Sigmoid colon (tissue), 7 donors: Measurements from ENCODE around the gene CLSTN1. TPM values are rescaled to one million over a fixed set of nuclear protein-coding genes. Genes with fewer than 3 reads are reported as not detected.
"Not testable (repeated sequence)": the region's sequence is repeated elsewhere in the genome, so short reads cannot be mapped to it uniquely, and the experiment has no call there.

Source experiments
- DNase-seq: peaks from one replicate; pipeline ENCODE4 v3.0.0-alpha.2; 2019
- H3K27ac ChIP-seq, 4 donors: fragments of 200-600 bp; sonication (generic); one replicate each; pipeline ENCODE4 v1.5.1; 2016 to 2019; ENCODE audit warnings: mild to moderate bottlenecking in 1 of 4
- H3K27me3 ChIP-seq, 3 donors: fragments of 200-600 bp; sonication (generic); one replicate each; pipeline ENCODE4 v1.5.1; 2019; ENCODE audit warnings: mild to moderate bottlenecking in 1 of 3
- H3K36me3 ChIP-seq, 4 donors: fragments of 200-600 bp; sonication (generic); one replicate each; pipeline ENCODE4 v1.5.1; 2016 to 2019
- H3K4me1 ChIP-seq, 4 donors: fragments of 200-600 bp; sonication (generic); one replicate each; pipeline ENCODE4 v1.5.1; 2017 to 2019
- H3K4me3 ChIP-seq, 4 donors: fragments of 200-600 bp; sonication (generic); one replicate each; pipeline ENCODE4 v1.5.1; 2017 to 2019; ENCODE audit warnings: mild to moderate bottlenecking in 2 of 4, moderate library complexity in 1 of 4
- H3K9me3 ChIP-seq, 4 donors: fragments of 200-600 bp in 3 of 4; sonication (generic) in 3 of 4; one replicate each; pipeline versions ENCODE4 v1.5.1 to v1.6.1; 2013 to 2019
- CTCF ChIP-seq, 4 experiments: fragments of 450-650 bp in 3 of 4; fragments of 200-600 bp in 1 of 4; IDR thresholded peaks; one replicate each; pipeline ENCODE4 v1.5.1; 2016 to 2019; ENCODE audit warnings: antibody characterized with exemption in 4 of 4, mild to moderate bottlenecking in 3 of 4, moderate library complexity in 2 of 4
- EP300 ChIP-seq, 4 donors: sonication (generic); formaldehyde crosslinking; IDR thresholded peaks; one replicate each; pipeline ENCODE4 v1.6.1; 2017; ENCODE audit warnings: antibody characterized with exemption in 4 of 4
- POLR2A ChIP-seq, 2 donors: fragments of 450-650 bp; IDR thresholded peaks; one replicate each; pipeline ENCODE4 v1.6.1; 2016; ENCODE audit warnings: antibody characterized with exemption in 2 of 2, mild to moderate bottlenecking in 2 of 2, moderate library complexity in 2 of 2
- POLR2AphosphoS5 ChIP-seq, 4 donors: sonication (generic); formaldehyde crosslinking; IDR thresholded peaks; one replicate each; pipeline ENCODE4 v1.6.1; 2017; ENCODE audit warnings: antibody characterized with exemption in 4 of 4
- WGBS, 2 donors: extraction: QIAGEN DNeasy Blood & Tissue Kit; methylation state at CpG; one replicate each; pipeline ENCODE4 v1.1.7; 2013; 5-methylcytosine and 5-hydroxymethylcytosine counted together
- intact Hi-C: fragments of 100-400 bp; cut with DNase I; formaldehyde crosslinking; loops from one replicate; pipeline ENCODE4 v1.15.1; 2023
- polyA plus RNA-seq, 3 donors: library from polyadenylated mRNA; stranded (reverse); fragments of 200-250 nt; gene quantifications; one replicate each; pipeline ENCODE4 v1.2.3, GENCODE V29; 2013
- total RNA-seq, 4 donors: library from RNA; depleted of rRNA; stranded (reverse); fragments of >200 nt; gene quantifications; one replicate each; pipeline ENCODE4 v1.1.0, GENCODE V29; 2016
- donor health status: healthy with polysubstance abuse.
- donor health status: Bipolar disorder and iron deficiency.
- donor health status: healthy.

CLSTN1 gene
- total and polyA plus RNA-seq, 7 donors = 21.0 to 105 (median 34.6) TPM

DNA sequence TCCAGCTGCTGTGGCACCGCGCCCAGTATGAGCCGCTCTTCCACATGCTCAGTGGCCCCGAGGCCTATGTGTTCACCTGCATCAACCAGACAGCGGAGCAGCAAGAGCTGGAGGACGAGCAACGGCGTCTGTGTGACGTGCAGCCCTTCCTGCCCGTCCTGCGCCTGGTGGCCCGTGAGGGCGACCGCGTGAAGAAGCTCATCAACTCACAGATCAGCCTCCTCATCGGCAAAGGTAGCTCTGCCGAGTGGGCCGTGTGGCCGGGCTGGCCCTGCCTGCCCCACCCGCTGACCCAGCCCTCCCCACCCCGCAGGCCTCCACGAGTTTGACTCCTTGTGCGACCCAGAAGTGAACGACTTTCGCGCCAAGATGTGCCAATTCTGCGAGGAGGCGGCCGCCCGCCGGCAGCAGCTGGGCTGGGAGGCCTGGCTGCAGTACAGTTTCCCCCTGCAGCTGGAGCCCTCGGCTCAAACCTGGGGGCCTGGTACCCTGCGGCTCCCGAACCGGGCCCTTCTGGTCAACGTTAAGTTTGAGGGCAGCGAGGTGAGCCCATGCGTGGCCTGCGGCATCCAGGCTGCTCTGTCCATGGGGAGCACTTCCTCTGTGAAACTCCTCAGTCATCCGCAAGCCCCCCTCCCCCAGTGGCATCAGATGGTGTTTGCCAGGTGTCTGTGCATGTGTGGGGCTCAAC is 108.1 kb downstream of the CLSTN1 start:
- no peak for DNase-seq
- H3K36me3 ChIP-seq = peaks cover 0 to 49% (median 12%) of the 10 kb centered on the region in 4 donors
- H3K4me3 ChIP-seq = no peak overlapping the region
- 85% methylated on average over 40 of the region's 40 CpGs for WGBS, 2 donors
- TF ChIP-seq CTCF (IDR thresholded peaks at IDR 0.05) (no peak), EP300 (IDR thresholded peaks at IDR 0.05) (no peak), POLR2AphosphoS5 (IDR thresholded peaks at IDR 0.05) (no peak), POLR2A (IDR thresholded peaks at IDR 0.05) (no peak)
- intact Hi-C loops = no loop called here
- no peaks in the 10 kb centered on the region for H3K9me3 ChIP-seq
- H3K27me3 ChIP-seq = no peaks in the 10 kb centered on the region
- no peak overlapping the region for H3K27ac ChIP-seq
- peaks cover 0 to 19% (median 11%) of the 10 kb centered on the region in 4 donors for H3K4me1 ChIP-seq

DNA sequence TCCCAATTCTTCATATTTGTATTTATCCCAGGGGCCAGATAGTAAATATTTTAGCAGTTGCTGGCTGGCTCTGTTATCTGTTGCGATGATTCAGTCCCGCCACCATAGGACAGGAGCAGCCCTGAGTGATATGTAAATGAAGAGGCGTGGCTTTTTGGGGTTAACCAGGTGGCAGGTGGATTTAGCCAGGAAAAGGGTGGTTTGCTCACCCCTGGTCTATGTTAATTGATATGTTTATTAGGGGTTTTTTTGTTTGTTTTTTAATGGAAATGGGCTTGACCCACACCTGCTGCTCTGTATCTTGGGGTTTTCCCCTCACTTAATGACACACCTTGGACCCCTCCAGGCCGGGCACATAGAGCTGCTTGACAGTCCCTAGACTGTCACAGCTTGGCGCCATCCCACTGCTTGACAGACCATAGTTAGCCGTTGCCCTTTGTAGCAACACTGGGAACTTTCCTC is 109.5 kb downstream of the CLSTN1 start:
- H3K27me3 ChIP-seq = no peaks in the 10 kb centered on the region
- WGBS, 2 donors = 56 to 62% methylated on average over 6 of the region's 6 CpGs
- no peak overlapping the region for H3K4me3 ChIP-seq
- no peak for TF ChIP-seq EP300 (IDR thresholded peaks at IDR 0.05)
- no peak for TF ChIP-seq CTCF (IDR thresholded peaks at IDR 0.05)
- TF ChIP-seq POLR2A (IDR thresholded peaks at IDR 0.05) = no peak
- H3K4me1 ChIP-seq = peaks cover 0 to 12% (median 9%) of the 10 kb centered on the region in 4 donors
- H3K9me3 ChIP-seq = no peaks in the 10 kb centered on the region
- no peak for DNase-seq
- no peak overlapping the region for H3K27ac ChIP-seq
- peaks cover 0 to 45% (median 5%) of the 10 kb centered on the region in 4 donors for H3K36me3 ChIP-seq
- intact Hi-C loops = no loop called here

DNA sequence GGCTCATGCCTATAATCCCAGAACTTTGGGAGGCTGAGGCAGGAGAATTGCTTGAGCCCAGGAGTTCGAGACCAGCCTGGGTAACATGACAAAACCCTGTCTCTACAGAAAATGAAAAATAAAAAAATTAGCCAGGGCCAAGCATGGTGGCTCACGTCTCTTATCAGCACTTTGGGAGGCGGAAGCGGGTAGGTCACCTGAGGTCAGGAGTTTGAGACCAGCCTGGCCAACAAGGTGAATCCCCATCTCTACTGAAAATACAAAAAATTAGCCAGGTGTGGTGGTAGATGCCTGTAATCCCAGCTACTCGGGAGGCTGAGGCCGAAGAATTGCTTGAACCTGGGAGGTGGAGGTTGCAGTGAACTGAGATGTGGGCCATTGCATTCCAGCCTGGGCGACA is 111.0 kb downstream of the CLSTN1 start:
- H3K27ac ChIP-seq, H3K27me3 ChIP-seq, H3K9me3 ChIP-seq, intact Hi-C loops, H3K4me1 ChIP-seq, H3K4me3 ChIP-seq, DNase-seq: not testable (repeated sequence)
- WGBS, 2 donors = 93 to 94% methylated on average over 7 of the region's 7 CpGs
- peaks cover 0 to 45% (median 5%) of the 10 kb centered on the region in 4 donors for H3K36me3 ChIP-seq

DNA sequence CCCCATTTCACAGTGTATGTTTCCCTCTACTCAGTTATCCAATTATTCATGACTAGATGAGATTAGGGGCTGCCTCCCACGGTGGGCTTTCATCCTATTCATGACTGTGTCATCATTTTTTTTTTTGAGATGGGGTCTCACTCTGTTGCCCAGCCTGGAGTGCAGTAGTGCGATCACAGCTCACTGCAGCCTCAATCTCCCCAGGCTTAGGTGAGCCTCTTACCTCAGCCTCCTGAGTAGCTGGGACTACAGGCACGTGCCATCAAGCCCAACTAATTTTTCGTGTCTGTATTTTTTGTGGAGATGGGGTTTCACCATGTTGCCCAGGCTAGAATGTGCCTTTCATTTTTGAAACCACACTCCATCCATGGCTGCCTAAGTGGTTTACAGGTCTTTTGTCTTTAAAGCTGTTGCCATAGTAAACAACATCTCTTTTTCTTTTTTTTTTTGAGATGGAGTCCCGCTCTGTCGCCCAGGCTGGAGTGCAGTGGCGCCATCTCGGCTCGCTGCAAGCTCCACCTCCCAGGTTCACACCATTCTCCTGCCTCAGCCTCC is 112.2 kb downstream of the CLSTN1 start:
- TF ChIP-seq POLR2A (IDR thresholded peaks at IDR 0.05) (no peak), POLR2AphosphoS5 (IDR thresholded peaks at IDR 0.05) (no peak), CTCF (IDR thresholded peaks at IDR 0.05) (no peak), EP300 (IDR thresholded peaks at IDR 0.05) (no peak)
- Histone ChIP-seq H3K27me3 (no peaks in the 10 kb centered on the region), H3K9me3 (no peaks in the 10 kb centered on the region), H3K4me3 (no peak overlapping the region), H3K4me1 (no peaks in the 10 kb centered on the region), H3K27ac (no peak overlapping the region), H3K36me3 (peaks cover 0 to 38% (median 5%) of the 10 kb centered on the region in 4 donors)
- no peak for DNase-seq
- 88% methylated on average over 9 of the region's 9 CpGs for whole genome bisulfite sequencing, 2 donors
- intact Hi-C loops = no loop called here

DNA sequence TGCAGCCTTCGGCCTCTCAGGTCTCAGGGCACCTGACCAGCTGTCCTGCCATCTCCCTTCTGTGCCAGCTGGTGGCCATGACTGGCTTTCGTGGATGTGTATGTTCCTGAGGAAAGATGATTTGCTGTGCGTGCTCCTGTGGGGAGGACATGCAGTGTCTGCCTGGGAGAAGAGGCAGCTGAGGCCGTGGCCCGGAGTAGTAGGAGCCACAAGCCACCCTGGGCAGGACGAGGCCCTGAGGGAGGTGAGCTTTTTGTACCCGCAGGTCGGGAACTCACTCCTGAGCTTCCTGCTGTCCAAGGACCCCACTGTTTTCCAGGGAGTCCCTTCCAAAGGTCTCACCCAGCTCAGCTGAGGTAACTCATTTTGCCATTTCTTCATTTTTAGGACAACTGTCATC is 113.7 kb downstream of the CLSTN1 start:
- Histone ChIP-seq H3K4me3 (no peak overlapping the region), H3K27ac (no peak overlapping the region), H3K9me3 (no peaks in the 10 kb centered on the region), H3K36me3 (peaks cover 0 to 25% (median 1%) of the 10 kb centered on the region in 4 donors), H3K4me1 (no peaks in the 10 kb centered on the region), H3K27me3 (no peaks in the 10 kb centered on the region)
- no peak for TF ChIP-seq CTCF (IDR thresholded peaks at IDR 0.05)
- no peak for TF ChIP-seq EP300 (IDR thresholded peaks at IDR 0.05)
- no peak for TF ChIP-seq POLR2A (IDR thresholded peaks at IDR 0.05)
- intact Hi-C loops = no loop called here
- 91 to 96% methylated on average over 8 of the region's 8 CpGs for WGBS, 2 donors
- DNase-seq = no peak
